ENCODE data around the gene ART3.
A peak's percentile ranks its signal among the peaks of the same experiment; 100 is the strongest.

Gene ART3

DNA sequence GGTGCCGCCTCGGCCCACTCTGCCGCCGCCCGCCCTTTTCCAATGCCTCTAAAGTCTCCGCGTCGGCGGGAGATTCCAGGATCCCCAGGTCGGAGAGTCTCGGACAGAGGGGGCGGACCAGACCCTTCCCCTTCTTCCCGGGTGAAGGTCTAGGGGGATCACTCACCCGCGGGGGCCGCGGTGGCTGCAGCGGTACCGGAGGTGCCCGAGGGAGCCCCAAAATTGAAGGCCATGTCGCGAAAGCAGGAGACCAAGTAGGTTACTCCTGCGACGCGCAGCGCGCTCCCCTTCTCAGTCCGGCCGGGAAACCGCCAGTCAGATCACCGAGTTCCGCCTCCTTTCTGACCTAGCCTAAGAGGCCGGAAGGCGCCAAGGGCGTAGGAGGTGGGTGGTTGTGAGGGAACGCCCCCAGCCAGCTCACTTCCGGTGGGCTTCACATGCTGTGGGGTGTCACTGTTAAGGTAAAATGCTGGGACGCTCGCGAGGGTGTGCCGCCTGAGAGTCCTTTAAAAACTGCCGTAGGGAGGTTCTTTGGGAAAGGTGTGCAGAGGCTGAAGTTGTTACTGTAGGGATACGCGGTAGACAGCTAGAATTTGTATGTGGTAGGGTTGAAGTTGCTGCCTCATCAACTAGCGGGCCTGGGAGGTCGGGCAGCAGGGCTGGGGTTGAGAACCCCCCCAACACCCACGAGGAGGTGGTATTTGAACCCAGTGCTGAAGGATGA, 73.8 kb downstream of the ART3 start, which contains the start of gene NUP54:
Gene NUP54, minus strand, starts transcription at position 256 of the 724 bp plus-strand sequence. Its CDS starts 23 bp downstream, at position 233.
- peak; percentile 97 for DNase-seq (ENCODE audit: low spot score)

DNA sequence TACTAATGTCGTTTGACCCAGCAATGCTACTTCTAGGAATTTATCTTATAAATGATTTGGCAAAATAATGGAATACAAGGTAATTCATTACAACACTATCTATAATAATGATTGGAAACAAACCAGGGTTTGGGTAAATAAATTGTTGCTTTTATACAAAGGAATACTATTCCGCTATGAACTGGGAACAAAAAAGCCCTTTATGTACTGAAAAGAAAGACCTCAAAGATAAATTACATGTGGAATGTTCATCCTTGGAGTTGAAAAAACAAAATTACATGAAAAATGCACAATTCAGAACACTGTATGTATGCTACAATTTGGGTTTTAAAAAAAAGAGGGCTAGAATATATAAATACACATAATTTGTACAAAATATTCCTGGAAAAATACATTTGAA, 78.8 kb downstream of the ART3 start:
- no peak for DNase-seq (ENCODE audit: low spot score)

DNA sequence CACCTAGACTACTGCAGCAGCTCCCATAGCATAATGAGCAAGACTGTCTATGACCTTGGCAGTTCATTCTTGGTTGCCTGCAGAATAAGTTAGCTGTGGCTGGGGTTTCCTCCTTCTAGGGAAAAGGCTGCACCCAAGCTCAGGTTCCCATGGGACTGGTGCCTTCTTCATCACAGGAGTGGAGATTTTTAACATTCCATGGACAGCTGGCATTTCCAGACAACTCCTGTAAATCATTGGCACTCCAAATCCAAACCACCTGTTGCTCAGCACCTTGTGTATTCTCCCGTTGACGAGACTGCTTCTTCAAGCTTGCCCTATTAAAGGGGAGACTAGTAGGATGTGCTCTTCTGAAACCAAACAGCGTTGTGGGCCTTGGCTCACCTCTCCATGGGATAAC, 81.5 kb downstream of the ART3 start:
- DNase-seq (ENCODE audit: low spot score): no peak

DNA sequence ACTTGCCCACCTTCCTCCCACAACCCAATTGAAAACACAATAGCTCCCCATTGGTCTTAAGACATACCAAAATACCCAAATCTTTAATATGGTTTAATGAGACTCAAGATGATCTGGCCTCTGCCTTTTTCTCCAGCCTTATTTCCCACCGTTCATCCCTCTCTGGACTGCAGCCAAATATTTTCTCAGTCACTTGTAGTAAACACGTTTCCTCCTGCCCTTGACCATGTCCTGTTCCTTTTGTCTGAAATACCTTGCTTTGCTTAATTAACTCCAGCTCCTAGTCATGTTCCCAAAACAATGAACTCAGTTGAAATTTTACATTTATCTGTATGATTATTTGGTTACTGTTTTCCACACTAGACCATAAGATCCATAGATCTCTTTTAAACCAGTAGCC, 82.1 kb downstream of the ART3 start:
- no peak for DNase-seq (ENCODE audit: low spot score)

- no peak for DNase-seq (ENCODE audit: low spot score)
Measured at GRCh38 chr4:76160355-76160754, 85.8 kb downstream of the ART3 start.

All from GM03348 (cell line).